GM06990 (cell line): ENCODE data around the gene S100A7A.

ENCODE experiments used
- DNase-seq: peaks from one replicate; pipeline ENCODE4 v3.0.0-alpha.2; 2011; ENCODE audit not compliant: insufficient read length; ENCODE audit errors: extremely low read depth
- H3K27me3 ChIP-seq: replicated peaks from 2 replicates; pipeline ENCODE4 v1.6.0; 2011; ENCODE audit warnings: low read length; ENCODE audit not compliant: control insufficient read depth, insufficient read depth
- H3K36me3 ChIP-seq: 2 replicates; pipeline ENCODE4 v1.5.1; 2011; ENCODE audit warnings: low read length; ENCODE audit not compliant: control insufficient read depth, insufficient read depth
- H3K4me3 ChIP-seq: replicated peaks from 2 replicates; pipeline ENCODE4 v1.5.1; 2011; ENCODE audit warnings: low read depth, mild to moderate bottlenecking, control low read depth, low read length
- CTCF ChIP-seq: IDR thresholded peaks from 2 replicates; pipeline ENCODE4 v1.5.1; 2011; ENCODE audit warnings: low read length, control low read depth, mild to moderate bottlenecking, inconsistent platforms; ENCODE audit not compliant: insufficient read depth, poor library complexity, severe bottlenecking

The S100A7A gene

GRCh38 chr1:153394391-153394790, 21.9 kb upstream of the S100A7A start:
- H3K27me3 ChIP-seq, result peaks cover 4% of the 10 kb centered on the region

GRCh38 chr1:153395136-153395685, 21.1 kb upstream of the S100A7A start:
- peaks cover 5% of the 10 kb centered on the region for H3K27me3 ChIP-seq
- no peak for TF ChIP-seq CTCF
- no peak for DNase-seq
- no peaks in the 10 kb centered on the region for H3K36me3 ChIP-seq
- H3K4me3 ChIP-seq, result no peak overlapping the region

More at GRCh38 chr1:153394391-153394790, 21.9 kb upstream of the S100A7A start:
- Histone ChIP-seq H3K4me3 (no peak overlapping the region), H3K36me3 (no peaks in the 10 kb centered on the region)
- no peak for TF ChIP-seq CTCF
- no peak for DNase-seq

- no peaks in the 10 kb centered on the region for H3K36me3 ChIP-seq
- H3K27me3 ChIP-seq, result peaks cover 4% of the 10 kb centered on the region
- no peak for TF ChIP-seq CTCF
- no peak for DNase-seq
- H3K4me3 ChIP-seq, result no peak overlapping the region
Observed at GRCh38 chr1:153395776-153396175, 20.5 kb upstream of the S100A7A start.

GRCh38 chr1:153396461-153396860, 19.9 kb upstream of the S100A7A start:
- DNase-seq, result no peak
- TF ChIP-seq CTCF, result no peak
- H3K4me3 ChIP-seq, result no peak overlapping the region
- no peaks in the 10 kb centered on the region for H3K36me3 ChIP-seq
- peaks cover 4% of the 10 kb centered on the region for H3K27me3 ChIP-seq

GRCh38 chr1:153397051-153397923, 19.0 kb upstream of the S100A7A start:
- no peak overlapping the region for H3K4me3 ChIP-seq
- peaks cover 4% of the 10 kb centered on the region for H3K27me3 ChIP-seq
- no peaks in the 10 kb centered on the region for H3K36me3 ChIP-seq
- TF ChIP-seq CTCF, result no peak
- DNase-seq, result no peak
